ENCODE data around the gene ABCC6.
"Not testable (repeated sequence)": the region's sequence is repeated elsewhere in the genome, so short reads cannot be mapped to it uniquely, and the experiment has no call there.

The ABCC6 gene

DNA sequence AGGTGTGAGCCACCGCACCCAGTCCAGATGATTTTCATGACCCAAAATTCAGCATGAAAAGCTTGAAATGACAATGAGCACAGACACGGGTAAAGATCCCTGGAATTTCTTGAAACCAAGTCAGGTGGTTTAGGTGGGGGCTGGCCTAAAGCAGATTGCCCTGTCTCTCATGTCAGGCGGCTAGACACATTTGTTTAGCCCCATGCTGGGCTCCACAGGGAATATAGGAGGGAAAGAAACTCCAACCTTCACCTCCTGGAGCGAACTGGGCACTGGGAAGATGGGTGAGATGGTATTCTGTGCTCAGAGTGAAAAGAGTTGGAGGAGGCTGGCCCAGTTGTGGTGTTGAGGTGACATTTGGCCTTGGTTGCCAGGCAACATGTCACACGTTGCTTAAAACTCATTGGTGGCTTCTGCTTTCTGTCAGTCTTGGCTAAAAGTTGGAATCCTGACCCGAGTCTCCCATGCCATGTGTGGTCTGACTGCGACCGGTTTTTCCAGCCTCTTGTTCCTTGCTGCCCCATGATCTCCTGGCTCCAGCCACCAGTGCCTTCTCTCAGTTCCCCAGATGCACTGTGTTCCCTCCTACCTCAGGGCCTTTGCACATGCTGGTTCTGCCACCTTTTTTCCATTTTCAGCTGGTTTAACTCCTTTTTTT lies 113.7 kb downstream of the ABCC6 start:
- Histone ChIP-seq H3K4me3 (ENCODE audit: low read length) (no peak overlapping the region), H3K9ac (ENCODE audit: low read length) (no peak overlapping the region), H3K27me3 (ENCODE audit: control insufficient read depth, insufficient read depth, low read length) (no peaks in the 10 kb centered on the region), H3K4me1 (ENCODE audit: control insufficient read depth, insufficient read depth, low read length) (peaks cover 8% of the 10 kb centered on the region), H3K36me3 (ENCODE audit: control insufficient read depth, insufficient read depth, low read length) (peaks cover 25% of the 10 kb centered on the region), H3K27ac (ENCODE audit: low read depth, low read length) (peak overlapping the region; percentile 48)

DNA sequence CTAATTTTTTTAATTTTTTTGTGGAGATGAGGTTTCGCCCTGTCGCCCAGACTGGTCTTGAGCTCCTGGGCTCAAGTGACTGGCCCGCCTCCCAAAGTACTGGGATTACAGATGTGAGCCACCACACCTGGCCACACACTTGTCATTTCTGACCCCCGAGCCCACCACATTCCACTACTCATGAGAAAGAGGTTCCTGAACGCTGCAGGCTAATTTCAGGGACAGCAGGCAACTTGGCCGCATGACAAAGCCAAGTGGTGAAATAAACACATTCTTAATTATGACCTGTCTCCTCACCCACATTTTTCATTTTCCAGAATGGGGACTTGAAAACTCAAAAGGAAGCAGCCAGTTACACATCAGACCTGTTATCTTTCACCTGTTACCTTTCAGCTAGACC lies 114.5 kb downstream of the ABCC6 start:
- Histone ChIP-seq H3K4me1 (ENCODE audit: control insufficient read depth, insufficient read depth, low read length) (peaks cover 8% of the 10 kb centered on the region), H3K9ac (ENCODE audit: low read length) (no peak overlapping the region), H3K4me3 (ENCODE audit: low read length) (no peak overlapping the region), H3K27ac (ENCODE audit: low read depth, low read length) (peak overlapping the region; percentile 48), H3K27me3 (ENCODE audit: control insufficient read depth, insufficient read depth, low read length) (no peaks in the 10 kb centered on the region), H3K36me3 (ENCODE audit: control insufficient read depth, insufficient read depth, low read length) (peaks cover 24% of the 10 kb centered on the region)

DNA sequence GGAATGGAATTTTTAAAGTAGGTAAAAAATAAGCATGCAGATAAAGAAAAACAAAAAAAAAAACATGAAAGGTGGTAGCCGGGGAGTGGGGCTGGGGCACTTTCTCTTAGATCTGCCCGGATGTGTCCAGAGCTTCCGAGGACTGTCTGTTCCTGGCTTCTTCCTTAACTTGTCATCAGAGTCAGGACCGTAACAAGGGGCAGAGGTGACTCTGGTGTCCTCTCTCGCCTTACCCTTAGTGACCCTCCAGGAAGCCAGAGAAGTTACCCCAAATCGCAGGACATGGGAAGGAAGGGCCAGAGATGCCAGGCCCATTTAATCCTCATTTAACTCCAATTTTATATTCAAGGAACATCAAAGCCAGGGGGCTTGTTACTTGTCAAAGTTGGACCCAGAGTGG lies 115.5 kb downstream of the ABCC6 start:
- no peak overlapping the region for H3K9ac ChIP-seq (ENCODE audit: low read length)
- H3K4me1 ChIP-seq (ENCODE audit: control insufficient read depth, insufficient read depth, low read length), result peaks cover 8% of the 10 kb centered on the region
- H3K27me3 ChIP-seq (ENCODE audit: control insufficient read depth, insufficient read depth, low read length), result no peaks in the 10 kb centered on the region
- H3K36me3 ChIP-seq (ENCODE audit: control insufficient read depth, insufficient read depth, low read length), result peaks cover 21% of the 10 kb centered on the region
- H3K27ac ChIP-seq (ENCODE audit: low read depth, low read length), result peak overlapping the region; percentile 32
- H3K4me3 ChIP-seq (ENCODE audit: low read length), result no peak overlapping the region

- Histone ChIP-seq H3K4me3 (ENCODE audit: low read length) (no peak overlapping the region), H3K27ac (ENCODE audit: low read depth, low read length) (no peak overlapping the region), H3K27me3 (ENCODE audit: control insufficient read depth, insufficient read depth, low read length) (no peaks in the 10 kb centered on the region), H3K4me1 (ENCODE audit: control insufficient read depth, insufficient read depth, low read length) (peaks cover 8% of the 10 kb centered on the region), H3K36me3 (ENCODE audit: control insufficient read depth, insufficient read depth, low read length) (peaks cover 13% of the 10 kb centered on the region), H3K9ac (ENCODE audit: low read length) (no peak overlapping the region)
Observed at GRCh38 chr16:16106466-16106865, 116.8 kb downstream of the ABCC6 start.

GRCh38 chr16:16105646-16106045 lies 117.6 kb downstream of the ABCC6 start:
- Histone ChIP-seq H3K9ac (ENCODE audit: low read length) (no peak overlapping the region), H3K27me3 (ENCODE audit: control insufficient read depth, insufficient read depth, low read length) (no peaks in the 10 kb centered on the region), H3K36me3 (ENCODE audit: control insufficient read depth, insufficient read depth, low read length) (peaks cover 8% of the 10 kb centered on the region), H3K4me1 (ENCODE audit: control insufficient read depth, insufficient read depth, low read length) (peaks cover 8% of the 10 kb centered on the region), H3K4me3 (ENCODE audit: low read length) (no peak overlapping the region), H3K27ac (ENCODE audit: low read depth, low read length) (no peak overlapping the region)

GRCh38 chr16:16104804-16105141 lies 118.5 kb downstream of the ABCC6 start:
- not testable (repeated sequence) for H3K4me3 ChIP-seq (ENCODE audit: low read length); H3K4me1 ChIP-seq (ENCODE audit: control insufficient read depth, insufficient read depth, low read length); H3K27me3 ChIP-seq (ENCODE audit: control insufficient read depth, insufficient read depth, low read length); H3K36me3 ChIP-seq (ENCODE audit: control insufficient read depth, insufficient read depth, low read length); H3K27ac ChIP-seq (ENCODE audit: low read depth, low read length); H3K9ac ChIP-seq (ENCODE audit: low read length)

DNA sequence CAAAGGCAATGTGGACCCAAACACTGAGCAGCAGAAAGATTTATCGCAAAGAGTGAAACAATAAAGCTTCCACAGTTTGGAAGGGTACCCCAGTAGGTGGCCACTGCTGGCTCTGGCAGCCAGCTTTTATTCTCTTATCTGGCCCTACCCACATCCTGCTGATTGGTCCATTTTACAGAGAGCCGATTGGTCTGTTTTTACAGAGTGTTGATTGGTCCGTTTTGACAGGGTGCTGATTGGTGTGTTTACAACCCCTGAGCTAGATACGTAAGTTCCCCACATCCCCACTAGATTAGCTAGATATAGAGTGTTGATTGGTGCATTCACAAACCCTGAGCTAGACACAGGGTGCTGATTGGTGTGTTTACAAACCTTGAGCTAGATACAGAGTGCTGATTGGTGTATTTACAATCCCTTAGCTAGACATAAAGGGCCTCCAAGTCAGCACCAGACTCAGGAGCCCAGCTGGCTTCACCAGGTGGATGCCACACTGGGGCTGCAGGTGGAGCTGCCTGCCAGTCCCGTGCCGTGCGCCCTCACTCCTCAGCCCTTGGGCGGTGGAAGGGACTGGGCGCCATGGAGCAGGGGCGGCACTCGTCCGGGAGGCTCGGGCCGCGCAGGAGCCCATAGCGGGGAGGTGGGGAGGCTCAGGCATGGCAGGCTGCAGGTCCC lies 119.0 kb downstream of the ABCC6 start:
- H3K36me3 ChIP-seq (ENCODE audit: control insufficient read depth, insufficient read depth, low read length), result not testable (repeated sequence)

GRCh38 chr16:16102738-16103137 lies 120.6 kb downstream of the ABCC6 start:
- Histone ChIP-seq H3K36me3 (ENCODE audit: control insufficient read depth, insufficient read depth, low read length) (peaks cover 14% of the 10 kb centered on the region), H3K27me3 (ENCODE audit: control insufficient read depth, insufficient read depth, low read length) (no peaks in the 10 kb centered on the region), H3K4me1 (ENCODE audit: control insufficient read depth, insufficient read depth, low read length) (peaks cover 3% of the 10 kb centered on the region), H3K27ac (ENCODE audit: low read depth, low read length) (no peak overlapping the region), H3K4me3 (ENCODE audit: low read length) (no peak overlapping the region), H3K9ac (ENCODE audit: low read length) (no peak overlapping the region)

More for the DNA sequence above, 119.0 kb downstream of the ABCC6 start:
- not testable (repeated sequence) for H3K9ac ChIP-seq (ENCODE audit: low read length); H3K4me1 ChIP-seq (ENCODE audit: control insufficient read depth, insufficient read depth, low read length); H3K27me3 ChIP-seq (ENCODE audit: control insufficient read depth, insufficient read depth, low read length); H3K27ac ChIP-seq (ENCODE audit: low read depth, low read length); H3K4me3 ChIP-seq (ENCODE audit: low read length)

GRCh38 chr16:16101585-16101984 lies 121.7 kb downstream of the ABCC6 start:
- Histone ChIP-seq H3K27ac (ENCODE audit: low read depth, low read length) (peak overlapping the region; percentile 4), H3K27me3 (ENCODE audit: control insufficient read depth, insufficient read depth, low read length) (no peaks in the 10 kb centered on the region), H3K4me3 (ENCODE audit: low read length) (no peak overlapping the region), H3K4me1 (ENCODE audit: control insufficient read depth, insufficient read depth, low read length) (peaks cover 11% of the 10 kb centered on the region), H3K9ac (ENCODE audit: low read length) (no peak overlapping the region), H3K36me3 (ENCODE audit: control insufficient read depth, insufficient read depth, low read length) (peaks cover 12% of the 10 kb centered on the region)

- Histone ChIP-seq H3K9ac (ENCODE audit: low read length) (no peak overlapping the region), H3K36me3 (ENCODE audit: control insufficient read depth, insufficient read depth, low read length) (peaks cover 11% of the 10 kb centered on the region), H3K27ac (ENCODE audit: low read depth, low read length) (no peak overlapping the region), H3K4me3 (ENCODE audit: low read length) (no peak overlapping the region), H3K4me1 (ENCODE audit: control insufficient read depth, insufficient read depth, low read length) (peaks cover 20% of the 10 kb centered on the region), H3K27me3 (ENCODE audit: control insufficient read depth, insufficient read depth, low read length) (no peaks in the 10 kb centered on the region)
Observed at GRCh38 chr16:16100631-16101030, 122.7 kb downstream of the ABCC6 start.

DNA sequence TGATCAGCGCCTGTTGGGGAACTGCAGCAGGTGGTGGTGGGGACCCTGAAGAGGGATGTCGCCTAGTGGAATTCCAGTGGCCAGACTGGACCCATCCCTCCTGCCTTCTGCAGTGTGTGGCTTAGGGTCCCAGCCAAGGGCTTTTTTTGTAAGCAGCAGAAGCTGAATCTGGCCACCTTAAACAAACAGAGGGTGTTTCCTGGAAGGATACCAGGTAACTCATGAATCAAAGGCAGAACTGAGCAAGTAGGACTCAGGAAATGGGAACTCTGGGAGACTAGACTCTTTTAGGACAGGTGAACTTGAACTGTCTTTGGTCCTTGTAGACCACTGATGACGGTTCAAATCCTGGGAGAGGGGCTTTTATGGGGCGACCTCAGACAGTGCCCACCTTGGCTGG lies 124.0 kb downstream of the ABCC6 start:
- peaks cover 11% of the 10 kb centered on the region for H3K36me3 ChIP-seq (ENCODE audit: control insufficient read depth, insufficient read depth, low read length)
- peak overlapping the region; percentile 34 for H3K27ac ChIP-seq (ENCODE audit: low read depth, low read length)
- no peaks in the 10 kb centered on the region for H3K27me3 ChIP-seq (ENCODE audit: control insufficient read depth, insufficient read depth, low read length)
- no peak overlapping the region for H3K4me3 ChIP-seq (ENCODE audit: low read length)
- no peak overlapping the region for H3K9ac ChIP-seq (ENCODE audit: low read length)
- H3K4me1 ChIP-seq (ENCODE audit: control insufficient read depth, insufficient read depth, low read length), result peaks cover 21% of the 10 kb centered on the region

All from rectal smooth muscle tissue (tissue), 1 donor.